ENCODE results near the gene CCDC40. TPM values are rescaled to one million over a fixed set of nuclear protein-coding genes. Genes with fewer than 3 reads are reported as not detected.

The CCDC40 gene
- total and polyA plus RNA-seq, 2 of the 13 experiments (the other 11 are each of a cell fraction or from before 2014, with no cell fraction given) = 4.1 to 5.5 TPM

DNA sequence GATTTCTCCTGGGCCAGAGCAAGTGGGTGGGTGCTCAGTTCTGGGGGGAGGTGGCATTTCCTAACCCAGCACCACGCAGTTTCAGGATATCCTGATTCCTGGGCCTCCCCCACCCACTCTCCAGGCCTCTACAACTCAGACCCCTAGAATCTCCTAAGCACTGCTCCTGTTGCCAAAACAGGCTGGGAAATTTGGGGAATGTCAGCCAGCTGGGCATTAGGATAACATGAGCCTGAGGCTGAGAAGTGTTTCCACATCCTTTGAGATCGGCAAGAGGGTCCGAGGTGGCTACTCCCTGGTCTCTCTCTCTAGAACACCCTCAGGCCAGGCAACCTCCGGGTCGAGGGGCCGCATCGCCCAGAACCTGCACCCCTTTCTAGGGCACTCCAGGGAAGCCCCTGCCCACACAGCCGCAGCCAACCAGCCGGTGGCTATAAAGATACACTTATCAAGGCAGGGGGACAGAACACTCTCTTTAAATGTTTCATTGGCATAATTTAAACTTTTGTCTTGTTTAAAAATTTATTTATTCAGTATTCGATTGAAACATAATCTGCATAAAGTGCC lies 24.4 kb upstream of the CCDC40 start:
- Histone ChIP-seq H3K27ac (ENCODE audit: extremely low read length, insufficient read depth, low read length) (no peak overlapping the region), H3K9ac (ENCODE audit: insufficient read depth, low read depth, low read length) (no peak overlapping the region), H3K4me2 (ENCODE audit: low read depth, low read length) (no peak overlapping the region), H3K27me3 (ENCODE audit: control insufficient read depth in 1 of 2, insufficient read depth in 2 of 2, low read length in 2 of 2) (no peaks in the 10 kb centered on the region), H3K79me2 (ENCODE audit: insufficient read depth, low read length) (peaks cover 2% of the 10 kb centered on the region), H3K36me3 (replicated peaks in 1 of 2; ENCODE audit: control insufficient read depth in 1 of 2, insufficient read depth in 2 of 2, low read length in 2 of 2) (peaks cover 12 to 28% of the 10 kb centered on the region in 2 experiments), H2AFZ (ENCODE audit: low read length) (no peak overlapping the region), H3K9me3 (ENCODE audit: low read length) (no peaks in the 10 kb centered on the region), H3K4me3 (replicated peaks in 1 of 3; ENCODE audit: insufficient read depth in 1 of 3, low read depth in 2 of 3, low read length in 3 of 3) (no peak overlapping the region), H3K4me1 (ENCODE audit: insufficient read depth, low read length) (peaks cover 21% of the 10 kb centered on the region), H4K20me1 (ENCODE audit: insufficient read depth, low read length) (no peaks in the 10 kb centered on the region)
- ChIA-PET POLR2A (no interaction called here), CTCF (ENCODE audit: low intra/inter-chr PET ratio, low total read pairs) (no interaction called here)
- WGBS (ENCODE audit: low lambda C conversion rate) = 93% methylated on average over 5 of the region's 10 CpGs
- no peak for TF ChIP-seq ZBTB20 (CRISPR knock-in tag; IDR thresholded peaks at IDR 0.05; ENCODE audit: borderline replicate concordance, low read depth)
- no peak for DNase-seq (ENCODE audit: low spot score)
- BruUV-seq (replicated peaks) = no TSS peak
- in situ Hi-C loops (cut with HindIII; ENCODE audit: extremely low pct_ligation_motif_present, low pct_unique_long_range_greater_than_20kb) (no loop called here), intact Hi-C loops (cut with micrococcal nuclease; ENCODE audit: unreplicated experiment) (no loop called here)
- no peak for ATAC-seq
- no peak for FAIRE-seq

DNA sequence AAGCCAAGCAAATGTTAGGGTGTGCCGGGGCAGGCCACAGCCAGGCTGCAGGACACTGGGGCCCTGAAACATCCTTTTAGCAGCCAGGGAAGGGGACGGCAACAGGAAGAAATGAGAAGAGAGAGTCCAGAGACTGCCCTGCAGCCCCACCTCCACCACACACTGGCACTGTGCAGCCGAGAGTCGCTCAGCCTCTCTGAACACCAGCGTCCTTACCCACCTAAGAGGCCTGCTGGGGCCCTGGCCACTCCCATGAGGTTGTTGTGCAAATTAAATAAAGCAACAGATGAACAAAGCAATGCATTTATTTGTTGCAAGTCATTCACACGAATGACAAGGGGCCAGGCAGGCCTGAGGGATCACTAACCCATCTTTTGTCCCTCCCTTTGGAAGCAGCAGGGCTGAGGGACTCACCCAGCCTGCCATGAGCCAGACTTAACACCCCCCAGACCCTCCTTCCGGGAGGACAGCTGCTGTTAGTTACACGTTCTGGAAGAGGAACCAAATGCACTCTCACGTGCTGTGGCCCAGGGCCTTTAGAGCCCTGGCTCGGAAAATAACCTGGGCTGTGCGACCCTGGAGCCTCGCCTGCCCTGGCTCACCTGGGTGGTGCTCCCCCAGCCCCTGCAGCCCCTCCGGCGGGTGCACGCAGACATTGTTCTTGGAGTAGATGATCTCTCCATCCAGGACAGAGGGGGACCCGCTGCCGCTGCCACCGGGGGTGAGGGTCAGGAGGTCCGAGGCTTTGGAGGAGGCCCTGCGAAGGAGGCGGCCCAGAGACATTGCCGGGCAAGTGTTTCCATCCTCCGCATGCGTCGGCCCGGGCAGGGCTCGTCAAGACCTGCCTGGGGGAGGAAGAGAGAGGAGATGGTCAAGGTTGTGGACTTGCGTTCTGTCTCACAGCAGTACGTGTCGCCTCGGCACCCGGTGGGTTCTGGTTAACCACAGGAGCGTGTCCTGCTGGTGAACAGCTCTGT lies 23.4 kb upstream of the CCDC40 start:
- no peak overlapping the region for H3K4me3 ChIP-seq (replicated peaks in 1 of 3; ENCODE audit: insufficient read depth in 1 of 3, low read depth in 2 of 3, low read length in 3 of 3)
- CTCF ChIA-PET (ENCODE audit: low intra/inter-chr PET ratio, low total read pairs) = no interaction called here
- H3K36me3 ChIP-seq (replicated peaks in 1 of 2; ENCODE audit: control insufficient read depth in 1 of 2, insufficient read depth in 2 of 2, low read length in 2 of 2) = peaks cover 12 to 28% of the 10 kb centered on the region in 2 experiments
- H3K4me2 ChIP-seq (ENCODE audit: low read depth, low read length) = no peak overlapping the region
- in situ Hi-C loops (cut with HindIII; ENCODE audit: extremely low pct_ligation_motif_present, low pct_unique_long_range_greater_than_20kb) (no loop called here), intact Hi-C loops (cut with micrococcal nuclease; ENCODE audit: unreplicated experiment) (no loop called here)
- no peak overlapping the region for H3K27ac ChIP-seq (ENCODE audit: extremely low read length, insufficient read depth, low read length)
- DNase-seq (ENCODE audit: low spot score) = no peak
- H2AFZ ChIP-seq (ENCODE audit: low read length) = no peak overlapping the region
- BruUV-seq (replicated peaks) = no TSS peak
- H3K9me3 ChIP-seq (ENCODE audit: low read length) = no peaks in the 10 kb centered on the region
- FAIRE-seq = no peak
- TF ChIP-seq REL (CRISPR knock-in tag; conservative IDR thresholded peaks at IDR 0.05) (no peak), MTA1 (CRISPR knock-in tag; IDR thresholded peaks at IDR 0.05; ENCODE audit: borderline replicate concordance) (peak; percentile 44; the same call in 1 of the 2 replicates), FOXC1 (CRISPR knock-in tag; IDR thresholded peaks at IDR 0.05; ENCODE audit: borderline replicate concordance) (no peak), AGO2 (optimal IDR thresholded peaks at IDR 0.05; ENCODE audit: low read depth, low read length) (peak; percentile 20), ZNF790 (CRISPR knock-in tag; IDR thresholded peaks at IDR 0.05; ENCODE audit: borderline replicate concordance) (no peak), SSRP1 (CRISPR knock-in tag; IDR thresholded peaks at IDR 0.05) (no peak), MXI1 (IDR thresholded peaks at IDR 0.05; ENCODE audit: borderline replicate concordance, low read depth, low read length) (no peak), ATF4 (CRISPR knock-in tag; IDR thresholded peaks at IDR 0.05) (no peak), E2F2 (CRISPR knock-in tag; IDR thresholded peaks at IDR 0.05; ENCODE audit: borderline replicate concordance) (no peak), MAFK (conservative IDR thresholded peaks at IDR 0.05 in 1 of 2, IDR thresholded peaks at IDR 0.05 in 1 of 2; ENCODE audit: low read length in 2 of 2) (no peak), MAF1 (CRISPR knock-in tag; IDR thresholded peaks at IDR 0.05; ENCODE audit: borderline replicate concordance) (no peak)
- WGBS (ENCODE audit: low lambda C conversion rate) = 97% methylated on average over 31 of the region's 33 CpGs
- no peaks in the 10 kb centered on the region for H4K20me1 ChIP-seq (ENCODE audit: insufficient read depth, low read length)
- POLR2A ChIA-PET = interaction anchor here (1.6 kb wide), 1 partner anchor 19 kb away, joined by 3 read pairs; no protein-coding TSS in a partner anchor
- no peaks in the 10 kb centered on the region for H3K27me3 ChIP-seq (ENCODE audit: control insufficient read depth in 1 of 2, insufficient read depth in 2 of 2, low read length in 2 of 2)
- ATAC-seq = no peak
- peaks cover 23% of the 10 kb centered on the region for H3K4me1 ChIP-seq (ENCODE audit: insufficient read depth, low read length)
- peaks cover 2% of the 10 kb centered on the region for H3K79me2 ChIP-seq (ENCODE audit: insufficient read depth, low read length)
- H3K9ac ChIP-seq (ENCODE audit: insufficient read depth, low read depth, low read length) = no peak overlapping the region
